ENCODE results near the gene KRTAP13-2.

- TF ChIP-seq YY1 (IDR thresholded peaks at IDR 0.05; ENCODE audit: insufficient read depth, insufficient read length) (no peak), ZNF274 (IDR thresholded peaks at IDR 0.05; ENCODE audit: low read depth, low read length) (no peak), SUZ12 (IDR thresholded peaks at IDR 0.05; ENCODE audit: extremely low read depth, insufficient read depth, insufficient read length) (no peak)
Observed at GRCh38 chr21:30395731-30396130, 23.7 kb upstream of the KRTAP13-2 start, which contains the start of gene KRTAP13-1.

Data from NT2/D1 (cell line).